Lower leg skin (tissue), 4 donors: ENCODE results near the gene USP16. TPM values are rescaled to one million over a fixed set of nuclear protein-coding genes. Genes with fewer than 3 reads are reported as not detected.
"Not testable (repeated sequence)": the region's sequence is repeated elsewhere in the genome, so short reads cannot be mapped to it uniquely, and the experiment has no call there.

Source experiments
- DNase-seq, 2 donors: peaks; one replicate each; pipeline ENCODE4 v3.0.0-alpha.2; 2019; ENCODE audit warnings: low spot score in 2 of 2
- H3K4me3 ChIP-seq: fragments of 200-600 bp; sonication (generic); 2 replicates; pipeline ENCODE4 v1.5.1; 2017; ENCODE audit warnings: mild to moderate bottlenecking, low read depth; ENCODE audit not compliant: poor library complexity, severe bottlenecking
- CTCF ChIP-seq, 3 donors: fragments of 450-650 bp; IDR thresholded peaks; one replicate each; pipeline ENCODE4 v1.5.1; 2016; ENCODE audit warnings: antibody characterized with exemption in 3 of 3, mild to moderate bottlenecking in 3 of 3, moderate library complexity in 2 of 3
- POLR2A ChIP-seq, 2 donors: fragments of 450-650 bp; IDR thresholded peaks; one replicate each; pipeline ENCODE4 v1.6.1; 2016 to 2017; ENCODE audit warnings: antibody characterized with exemption in 2 of 2, mild to moderate bottlenecking in 1 of 2, moderate library complexity in 1 of 2
- WGBS, 2 donors: methylation state at CpG; one replicate each; pipeline ENCODE4 v1.1.5; 2018; 5-methylcytosine and 5-hydroxymethylcytosine counted together
- intact Hi-C: fragments of 100-400 bp; cut with DNase I; formaldehyde crosslinking; loops from one replicate; pipeline ENCODE4 v1.15.0; 2023; ENCODE audit warnings: low total_unique reads
- total RNA-seq, 4 donors: library from RNA; depleted of rRNA; stranded (reverse); fragments of >200 nt; gene quantifications; one replicate each; pipeline ENCODE4 v1.1.0, GENCODE V29; 2016

The USP16 gene
- total RNA-seq, 4 donors from 2014 or later: 21.3 to 25.8 (median 23.4) TPM

DNA sequence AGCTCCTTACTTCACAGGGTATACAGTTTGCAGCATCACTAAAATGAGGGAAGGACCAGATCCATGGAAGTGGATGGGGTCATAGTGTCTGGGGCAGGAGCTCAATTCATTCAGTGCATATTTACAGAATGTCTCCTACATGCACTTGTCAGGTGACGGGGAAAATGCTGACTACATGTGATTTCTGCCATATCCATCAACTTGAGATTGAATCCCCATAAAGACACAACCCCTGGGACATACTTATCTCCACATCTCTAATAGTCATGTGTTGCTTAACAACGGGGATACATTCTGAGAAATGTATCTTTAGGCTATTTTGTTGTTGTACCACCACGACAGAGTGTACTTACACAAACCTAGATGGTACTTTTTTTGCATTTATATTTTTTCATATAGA is 17.3 kb upstream of the USP16 start:
- intact Hi-C loops: no loop called here
- WGBS, 2 donors: 64 to 79% methylated on average over 3 of the region's 3 CpGs
- DNase-seq: no peak
- TF ChIP-seq CTCF (IDR thresholded peaks at IDR 0.05) (no peak), POLR2A (IDR thresholded peaks at IDR 0.05) (no peak)
- H3K4me3 ChIP-seq: no peak overlapping the region

GRCh38 chr21:29007810-29008209 is 16.7 kb upstream of the USP16 start:
- TF ChIP-seq POLR2A (IDR thresholded peaks at IDR 0.05): no peak
- no peak for TF ChIP-seq CTCF (IDR thresholded peaks at IDR 0.05)
- intact Hi-C loops: no loop called here
- no peak overlapping the region for H3K4me3 ChIP-seq
- no peak for DNase-seq
- WGBS, 2 donors: 75 to 79% methylated on average over 3 of the region's 3 CpGs

- 88 to 90% methylated on average over 3 of the region's 3 CpGs for WGBS, 2 donors
- no peak for DNase-seq
- H3K4me3 ChIP-seq: no peak overlapping the region
- intact Hi-C loops: no loop called here
- TF ChIP-seq POLR2A (IDR thresholded peaks at IDR 0.05) (no peak), CTCF (IDR thresholded peaks at IDR 0.05) (no peak)
Measured at GRCh38 chr21:29008367-29008766, 16.1 kb upstream of the USP16 start.

DNA sequence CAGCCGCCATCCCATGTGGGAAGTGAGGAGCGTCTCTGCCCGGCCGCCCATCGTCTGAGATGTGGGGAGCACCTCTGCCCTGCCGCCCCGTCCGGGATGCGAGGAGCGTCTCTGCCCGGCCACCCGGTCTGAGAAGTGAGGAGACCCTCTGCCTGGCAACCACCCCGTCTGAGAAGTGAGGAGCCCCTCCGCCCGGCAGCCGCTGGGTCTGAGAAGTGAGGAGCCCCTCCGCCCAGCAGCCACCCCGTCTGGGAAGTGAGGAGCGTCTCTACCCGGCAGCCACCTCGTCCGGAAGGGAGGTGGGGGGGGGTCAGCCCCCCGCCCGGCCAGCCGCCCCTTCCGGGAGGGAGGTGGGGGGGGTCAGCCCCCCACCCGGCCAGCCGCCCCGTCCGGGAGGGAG is 13.2 kb upstream of the USP16 start:
- intact Hi-C loops, DNase-seq, H3K4me3 ChIP-seq: not testable (repeated sequence)
- no CpG with 5 or more reads among the region's 30 CpGs for WGBS, 2 donors

DNA sequence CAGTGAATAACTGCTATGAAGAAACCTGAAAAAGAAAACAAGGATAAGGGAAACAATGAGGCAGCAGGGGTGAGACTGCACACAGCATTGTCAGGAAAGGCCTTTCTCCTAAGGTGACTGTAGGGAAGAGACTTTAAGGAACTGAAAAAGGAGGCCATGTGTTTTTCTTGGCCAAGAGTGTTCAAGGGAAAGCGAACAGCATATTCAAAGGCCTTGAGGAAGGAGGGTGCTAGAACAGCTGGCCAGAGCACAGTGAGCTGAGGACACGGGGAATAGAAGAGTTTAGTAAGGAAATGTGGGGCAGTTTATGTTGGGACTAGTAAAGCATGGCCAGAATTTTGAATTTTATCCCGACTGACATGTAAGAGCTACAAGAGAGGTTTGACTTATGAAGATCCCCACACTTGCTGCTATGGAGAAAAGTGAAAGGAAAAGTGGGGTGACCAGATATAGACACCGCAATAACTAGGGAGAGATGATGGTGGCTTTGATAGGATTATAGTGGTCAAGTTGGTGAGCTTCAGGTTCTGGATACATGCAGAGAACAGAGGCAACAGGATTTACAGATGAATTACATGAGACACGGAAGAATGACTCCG is 6.7 kb upstream of the USP16 start:
- intact Hi-C loops: no loop called here
- no peak overlapping the region for H3K4me3 ChIP-seq
- 73 to 80% methylated on average over 6 of the region's 6 CpGs for WGBS, 2 donors
- no peak for TF ChIP-seq POLR2A (IDR thresholded peaks at IDR 0.05)
- no peak for TF ChIP-seq CTCF (IDR thresholded peaks at IDR 0.05)
- DNase-seq: no peak

DNA sequence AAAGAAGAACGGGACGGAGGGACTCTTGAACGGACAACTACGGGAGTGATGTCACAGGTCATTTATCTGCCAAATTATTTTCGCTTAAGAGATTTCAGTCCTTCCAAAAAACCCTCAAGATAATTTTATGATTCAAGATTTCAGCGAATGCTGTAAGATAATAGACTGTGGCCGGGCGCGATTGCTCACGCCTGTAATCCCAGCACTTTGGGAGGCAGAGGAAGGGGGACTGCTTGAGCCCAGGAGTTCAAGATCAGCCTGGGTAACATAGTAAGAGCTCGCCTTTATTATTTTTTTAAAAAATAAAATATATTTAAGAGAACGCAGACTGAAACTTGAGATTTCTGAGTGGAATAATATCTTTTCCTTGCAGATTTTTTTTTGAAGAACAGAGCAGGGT is 5.9 kb upstream of the USP16 start:
- TF ChIP-seq POLR2A (IDR thresholded peaks at IDR 0.05): no peak
- no peak for TF ChIP-seq CTCF (IDR thresholded peaks at IDR 0.05)
- intact Hi-C loops: no loop called here
- no peak for DNase-seq
- peak overlapping the region; percentile 93 for H3K4me3 ChIP-seq
- 6 to 23% methylated on average over 12 of the region's 12 CpGs for WGBS, 2 donors
